Loucy (cell line): ENCODE results near the gene GAL3ST2.

Source experiments
- CTCF ChIP-seq: fragments of 200-600 bp; sonication (generic); conservative IDR thresholded peaks from 2 replicates; pipeline ENCODE4 v1.5.1; 2014; ENCODE audit warnings: mild to moderate bottlenecking, antibody characterized with exemption, low read length
- EZH2phosphoT487 ChIP-seq: fragments of 200-600 bp; IDR thresholded peaks from 2 replicates; pipeline ENCODE4 v1.6.1; 2018; ENCODE audit warnings: antibody characterized with exemption, mild to moderate bottlenecking, moderate library complexity, borderline replicate concordance

- TF ChIP-seq CTCF: no peak
- TF ChIP-seq EZH2phosphoT487: no peak
Observed at GRCh38 chr2:241811201-241811951, 34.8 kb downstream of the GAL3ST2 start.
